Astrocyte (in vitro differentiated cells and primary cell): ENCODE data around the gene MAP2K7. TPM values are rescaled to one million over a fixed set of nuclear protein-coding genes. Genes with fewer than 3 reads are reported as not detected.

ENCODE experiments used
- DNase-seq: peaks from one replicate; pipeline ENCODE4 v3.0.0-alpha.2; 2010; ENCODE audit warnings: low read depth
- FAIRE-seq: peaks from 2 replicates; lab custom pipeline; 2011; peaks lifted over from hg19 to GRCh38; lab: Jason Lieb, UNC
- H2AFZ ChIP-seq: 2 replicates; pipeline ENCODE4 v1.6.0; 2012; ENCODE audit warnings: low read depth, low read length, inconsistent platforms
- H3K27ac ChIP-seq: 2 replicates; pipeline ENCODE4 v1.5.1; 2011; ENCODE audit warnings: low read depth, low read length, inconsistent platforms
- H3K27me3 ChIP-seq: 2 replicates; pipeline ENCODE4 v1.6.0; 2011; ENCODE audit warnings: low read length, inconsistent platforms; ENCODE audit not compliant: insufficient read depth
- H3K36me3 ChIP-seq: 2 replicates; pipeline ENCODE4 v1.5.1; 2011; ENCODE audit warnings: low read length, inconsistent platforms; ENCODE audit not compliant: insufficient read depth
- H3K4me1 ChIP-seq: 2 replicates; pipeline ENCODE4 v1.5.1; 2011; ENCODE audit warnings: low read length, inconsistent platforms; ENCODE audit not compliant: insufficient read depth
- H3K4me2 ChIP-seq: 2 replicates; pipeline ENCODE4 v1.6.0; 2012; ENCODE audit warnings: low read length, inconsistent platforms
- H3K4me3 ChIP-seq: 2 replicates; pipeline ENCODE4 v1.5.1; 2011; ENCODE audit warnings: low read depth, mild to moderate bottlenecking, low read length, inconsistent platforms; ENCODE audit not compliant: insufficient read depth
- H3K79me2 ChIP-seq: 2 replicates; pipeline ENCODE4 v1.6.0; 2012; ENCODE audit warnings: mild to moderate bottlenecking, low read length, inconsistent platforms; ENCODE audit not compliant: insufficient read depth
- H3K9ac ChIP-seq: 2 replicates; pipeline ENCODE4 v1.6.0; 2012; ENCODE audit warnings: mild to moderate bottlenecking, low read length, inconsistent platforms
- H3K9me3 ChIP-seq: 2 replicates; pipeline ENCODE4 v1.5.1; 2012; ENCODE audit warnings: low read depth, mild to moderate bottlenecking, low read length, inconsistent platforms; ENCODE audit not compliant: insufficient read depth
- H4K20me1 ChIP-seq: 2 replicates; pipeline ENCODE4 v1.6.0; 2012; ENCODE audit warnings: low read length, inconsistent platforms; ENCODE audit not compliant: insufficient read depth
- H3K27ac Mint-ChIP-seq: one replicate; pipeline ENCODE4 v1.8.0; 2021; ENCODE audit warnings: mild to moderate bottlenecking, mixed read lengths; ENCODE audit not compliant: unreplicated experiment
- H3K27me3 Mint-ChIP-seq: one replicate; pipeline ENCODE4 v1.8.0; 2021; ENCODE audit warnings: low read depth, mixed read lengths; ENCODE audit not compliant: unreplicated experiment
- H3K36me3 Mint-ChIP-seq: one replicate; pipeline ENCODE4 v1.8.0; 2021; ENCODE audit warnings: low read depth, mixed read lengths; ENCODE audit not compliant: unreplicated experiment
- H3K4me1 Mint-ChIP-seq: one replicate; pipeline ENCODE4 v1.8.0; 2021; ENCODE audit warnings: low read depth, mixed read lengths; ENCODE audit not compliant: unreplicated experiment
- H3K4me3 Mint-ChIP-seq: one replicate; pipeline ENCODE4 v1.8.0; 2021; ENCODE audit warnings: mild to moderate bottlenecking, moderate library complexity, mixed read lengths; ENCODE audit not compliant: unreplicated experiment
- H3K9me3 Mint-ChIP-seq: one replicate; pipeline ENCODE4 v1.8.0; 2021; ENCODE audit warnings: mild to moderate bottlenecking, mixed read lengths; ENCODE audit not compliant: unreplicated experiment
- CTCF ChIP-seq: IDR thresholded peaks from 2 replicates; pipeline ENCODE4 v1.5.1; 2011; ENCODE audit warnings: low read depth, mild to moderate bottlenecking, inconsistent platforms, low read length, moderate library complexity; ENCODE audit not compliant: insufficient read depth
- EZH2 ChIP-seq: IDR thresholded peaks from 2 replicates; pipeline ENCODE4 v1.6.1; 2012; ENCODE audit warnings: mild to moderate bottlenecking, low read length, inconsistent platforms; ENCODE audit not compliant: insufficient read depth
- total RNA-seq: library from RNA; stranded (reverse); gene quantifications from 2 replicates; pipeline ENCODE4 v1.2.1, GENCODE V29; 2021

Gene MAP2K7
- total RNA-seq, 1 donor from 2014 or later: 22.9 TPM

DNA sequence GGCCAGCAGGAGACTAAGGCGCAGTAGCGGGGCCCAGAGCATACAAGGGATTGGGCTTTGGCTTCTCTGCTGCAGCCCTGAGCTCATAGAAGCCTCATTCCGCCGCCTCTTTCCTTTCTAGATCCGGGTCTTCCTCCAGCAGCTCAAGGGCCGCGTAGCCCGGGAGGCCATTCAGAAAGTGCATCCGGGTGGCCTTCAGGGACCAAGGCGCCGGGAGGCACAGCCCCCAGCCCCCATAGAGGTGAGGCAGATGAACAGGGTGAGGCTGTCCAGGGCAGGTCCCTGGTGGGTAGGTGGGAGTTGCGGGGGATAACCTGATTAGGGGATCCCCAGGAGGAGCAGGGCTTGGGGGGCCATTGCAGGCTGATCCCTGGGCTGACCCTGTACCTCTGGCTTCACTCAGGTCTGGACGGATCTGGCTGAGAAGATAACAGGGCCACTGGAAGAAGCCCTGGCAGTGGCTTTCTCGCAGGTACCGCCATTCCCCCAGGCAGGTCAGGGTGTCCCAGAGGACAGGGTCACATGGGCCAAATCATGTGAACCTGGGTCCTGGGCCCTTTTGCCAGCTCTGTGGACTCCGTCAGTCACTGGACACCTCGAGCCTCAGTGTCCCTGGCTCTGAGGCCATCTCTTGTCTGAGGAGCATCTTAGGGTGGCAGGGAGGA, 17.8 kb downstream of the MAP2K7 start:
- Histone ChIP-seq H3K4me3 (peak overlapping the region; percentile 69), H3K9me3 (no peaks in the 10 kb centered on the region), H3K27ac (peak overlapping the region; percentile 83), H3K36me3 (peaks cover 3% of the 10 kb centered on the region), H4K20me1 (peaks cover 17% of the 10 kb centered on the region), H3K4me2 (peak overlapping the region; percentile 99), H2AFZ (peak overlapping the region; percentile 81), H3K79me2 (peaks cover 6% of the 10 kb centered on the region), H3K9ac (peak overlapping the region; percentile 84), H3K4me1 (peaks cover 28% of the 10 kb centered on the region), H3K27me3 (peaks cover 13% of the 10 kb centered on the region)
- Mint-ChIP-seq H3K27ac (peak overlapping the region; percentile 26), H3K4me3 (peak overlapping the region; percentile 82), H3K4me1 (peaks cover 7% of the 10 kb centered on the region), H3K27me3 (peaks cover 3% of the 10 kb centered on the region), H3K36me3 (peaks cover under 1% of the 10 kb centered on the region), H3K9me3 (no peaks in the 10 kb centered on the region)
- FAIRE-seq (no peak), DNase-seq (no peak)
- TF ChIP-seq EZH2: no peak
- TF ChIP-seq CTCF: no peak

DNA sequence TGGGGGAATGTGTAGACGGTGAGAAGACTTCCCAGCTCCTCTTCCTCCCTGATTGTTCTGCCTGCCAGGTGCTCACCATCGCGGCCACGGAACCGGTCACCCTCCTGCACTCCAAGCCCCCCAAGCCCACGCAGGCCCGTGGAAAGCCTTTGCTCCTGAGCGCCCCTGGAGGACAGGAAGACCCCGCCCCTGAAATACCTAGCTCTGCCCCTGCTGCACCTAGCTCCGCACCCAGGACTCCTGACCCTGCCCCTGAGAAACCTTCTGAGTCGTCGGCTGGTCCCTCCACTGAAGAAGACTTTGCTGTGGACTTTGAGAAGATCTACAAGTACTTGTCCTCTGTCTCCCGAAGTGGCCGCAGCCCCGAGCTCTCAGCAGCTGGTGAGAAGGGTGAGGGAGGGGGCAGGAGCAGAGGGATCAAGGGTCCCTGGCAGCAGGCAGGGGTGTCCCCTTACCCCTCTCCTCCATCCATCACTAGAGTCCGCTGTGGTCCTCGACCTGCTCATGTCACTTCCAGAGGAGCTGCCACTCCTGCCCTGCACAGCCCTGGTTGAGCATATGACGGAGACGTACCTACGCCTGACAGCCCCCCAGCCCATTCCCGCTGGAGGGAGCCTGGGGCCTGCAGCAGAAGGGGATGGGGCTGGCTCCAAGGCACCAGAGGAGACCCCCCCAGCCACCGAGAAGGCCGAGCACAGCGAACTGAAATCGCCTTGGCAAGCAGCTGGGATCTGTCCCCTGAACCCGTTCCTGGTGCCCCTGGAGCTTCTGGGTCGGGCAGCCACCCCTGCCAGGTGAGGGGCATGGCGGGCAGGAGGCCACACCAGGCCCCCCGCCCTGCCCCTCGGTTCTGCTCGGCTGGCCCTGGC, 18.5 kb downstream of the MAP2K7 start:
- Histone ChIP-seq H3K79me2 (peaks cover 6% of the 10 kb centered on the region), H3K4me1 (peaks cover 24% of the 10 kb centered on the region), H3K9ac (peak overlapping the region; percentile 84), H4K20me1 (peaks cover 17% of the 10 kb centered on the region), H3K4me2 (peak overlapping the region; percentile 99), H3K27me3 (peaks cover 7% of the 10 kb centered on the region), H3K9me3 (no peaks in the 10 kb centered on the region), H2AFZ (no peak overlapping the region), H3K27ac (no peak overlapping the region), H3K4me3 (no peak overlapping the region), H3K36me3 (peaks cover 3% of the 10 kb centered on the region)
- Mint-ChIP-seq H3K27me3 (no peaks in the 10 kb centered on the region), H3K9me3 (no peaks in the 10 kb centered on the region), H3K4me3 (peak overlapping the region; percentile 75), H3K27ac (no peak overlapping the region), H3K4me1 (peaks cover 8% of the 10 kb centered on the region), H3K36me3 (peaks cover 2% of the 10 kb centered on the region)
- FAIRE-seq: no peak
- no peak for TF ChIP-seq EZH2
- TF ChIP-seq CTCF: no peak
- DNase-seq: no peak
